SU-DHL-6 (cell line): ENCODE results near the gene ADAT3.

Experiments
- CTCF ChIP-seq: fragments of 200-600 bp; sonication (generic); IDR thresholded peaks from one replicate; pipeline ENCODE4 v1.5.1; 2017; ENCODE audit warnings: antibody characterized with exemption, mild to moderate bottlenecking, low read length, moderate library complexity; ENCODE audit not compliant: insufficient read depth, poor library complexity, severe bottlenecking
- EZH2phosphoT487 ChIP-seq: fragments of 200-600 bp; sonication (generic), shearing (Covaris generic); conservative IDR thresholded peaks from 2 replicates; pipeline ENCODE4 v1.6.1; 2018; ENCODE audit warnings: mild to moderate bottlenecking, antibody characterized with exemption, low read length, moderate library complexity, mixed read lengths

- TF ChIP-seq CTCF (no peak), EZH2phosphoT487 (no peak)
Observed at GRCh38 chr19:1882786-1883692, 22.2 kb upstream of the ADAT3 start.
